Posterior vena cava (tissue), 2 donors: ENCODE results near the gene RBM26. TPM values are rescaled to one million over a fixed set of nuclear protein-coding genes. Genes with fewer than 3 reads are reported as not detected.

Experiments used
- DNase-seq: peaks from one replicate; pipeline ENCODE4 v3.0.0-alpha.2; 2020; ENCODE audit warnings: low spot score
- intact Hi-C, 2 donors: fragments of 100-400 bp; cut with DNase I; formaldehyde crosslinking; loops; one replicate each; pipeline versions ENCODE4 v1.14.1 to v1.14.2; 2022 to 2023
- total RNA-seq, 2 donors: library from RNA; stranded (reverse); fragmentation: NEBNext Ultra II Directional; extraction: Animal tissue kit (Norgen Biotek cat#: 25700); gene quantifications; one replicate each; pipeline ENCODE4 v1.2.1, GENCODE V29; 2021
- donor health status: DM: yes; HTN: yes; CAD: no.
- donor health status: DM: yes; HTN: yes; CAD: no.

Gene RBM26
- total RNA-seq, 2 donors from 2014 or later: 31.6 to 32.8 TPM

DNA sequence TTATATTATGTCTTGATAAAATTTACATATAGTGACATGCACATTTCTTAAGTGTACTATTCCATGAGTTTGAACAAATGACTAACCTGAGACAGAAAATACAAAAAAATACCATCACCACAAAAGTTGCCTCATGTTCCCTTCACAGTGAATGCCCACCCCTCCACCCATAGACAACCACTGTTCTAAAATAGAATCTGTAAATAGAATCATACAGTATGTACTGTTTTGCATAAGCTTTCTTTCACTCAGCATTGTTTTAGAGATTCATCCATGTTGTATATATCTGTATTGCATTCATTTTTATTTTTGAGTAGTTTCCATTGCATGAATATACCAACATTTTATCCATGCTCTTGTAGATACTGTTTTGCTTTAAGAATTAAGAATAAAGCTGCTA is 23.3 kb upstream of the RBM26 start:
- intact Hi-C loops: no loop called here
- DNase-seq: no peak

DNA sequence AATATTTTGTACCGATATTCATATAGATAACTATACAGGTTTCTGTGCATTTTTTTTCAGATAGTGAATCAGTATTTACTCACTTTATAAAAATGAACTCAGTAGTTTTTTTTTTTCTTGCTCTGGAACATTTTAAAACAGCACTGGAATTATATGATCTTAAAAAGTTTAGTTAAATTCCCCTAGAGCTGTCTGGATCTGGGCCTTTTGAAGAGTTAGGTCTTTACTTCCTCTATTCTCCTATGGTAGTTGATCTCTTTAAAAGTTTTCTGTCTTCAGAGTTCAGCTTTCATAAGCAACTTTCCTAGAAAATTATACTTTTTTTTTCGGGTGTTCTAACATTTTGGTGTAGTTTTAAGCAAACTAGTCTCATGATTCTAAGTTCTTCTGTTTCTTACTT is 21.8 kb upstream of the RBM26 start:
- intact Hi-C loops: no loop called here
- no peak for DNase-seq

DNA sequence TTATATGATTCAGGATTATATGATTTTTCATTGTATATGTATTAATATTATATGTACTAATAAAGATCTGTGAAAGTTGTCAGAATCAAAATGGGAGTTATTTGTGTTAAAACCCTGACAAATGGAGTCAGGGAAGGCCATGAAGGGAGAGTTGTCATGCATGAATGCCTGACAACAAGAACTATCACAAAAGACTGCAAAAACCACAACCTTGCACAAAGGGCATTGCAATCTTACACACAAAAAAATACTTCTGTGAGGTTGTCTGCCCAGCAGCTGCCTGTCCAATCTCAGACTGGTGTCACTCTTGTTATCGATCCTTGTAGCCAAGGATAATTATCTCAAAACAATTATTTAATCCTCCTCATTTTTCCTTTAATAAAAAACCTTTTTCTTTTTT is 21.2 kb upstream of the RBM26 start:
- no peak for DNase-seq
- intact Hi-C loops: no loop called here

DNA sequence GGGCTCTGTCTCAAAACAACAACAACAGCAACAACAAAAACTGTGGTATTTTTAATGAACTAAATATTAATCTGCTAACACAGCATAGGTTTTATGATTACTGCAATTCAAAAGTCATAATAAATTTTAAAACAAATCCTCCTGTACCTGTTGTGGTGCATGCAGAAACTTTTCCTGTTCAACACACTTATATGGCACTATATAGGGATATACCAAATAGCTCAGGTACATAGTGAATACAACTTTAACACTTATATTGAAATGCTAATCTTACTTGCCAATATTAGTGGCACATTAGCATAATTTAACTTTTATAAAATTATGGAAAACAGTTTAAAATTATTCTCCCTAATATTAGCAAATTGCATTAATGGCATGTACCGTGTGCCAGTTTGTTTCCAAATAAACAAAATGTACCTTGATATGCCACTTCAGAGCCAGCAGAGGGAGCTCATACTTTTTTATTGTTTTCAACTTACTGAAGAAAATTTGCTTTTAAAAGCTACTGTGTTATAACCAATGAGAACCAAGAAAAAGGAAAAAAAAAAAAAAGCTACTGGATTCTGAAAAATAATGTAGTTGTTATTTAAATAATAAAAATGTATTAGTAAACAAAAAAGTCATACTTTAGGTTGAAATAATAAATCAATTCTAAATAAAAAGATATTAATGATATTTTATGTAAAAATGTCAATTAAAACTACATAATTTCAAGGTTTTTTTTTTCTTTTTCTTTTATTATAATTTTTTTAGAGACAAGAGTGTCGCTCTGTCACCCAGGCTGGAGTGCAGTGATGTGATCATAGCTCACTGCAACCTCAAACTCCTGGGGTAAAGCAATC is 18.0 kb upstream of the RBM26 start:
- no peak for DNase-seq
- intact Hi-C loops: loop anchor here in 1 of 2 donors (5.0 kb wide), 1 partner anchor 118 kb away; no protein-coding TSS in a partner anchor

DNA sequence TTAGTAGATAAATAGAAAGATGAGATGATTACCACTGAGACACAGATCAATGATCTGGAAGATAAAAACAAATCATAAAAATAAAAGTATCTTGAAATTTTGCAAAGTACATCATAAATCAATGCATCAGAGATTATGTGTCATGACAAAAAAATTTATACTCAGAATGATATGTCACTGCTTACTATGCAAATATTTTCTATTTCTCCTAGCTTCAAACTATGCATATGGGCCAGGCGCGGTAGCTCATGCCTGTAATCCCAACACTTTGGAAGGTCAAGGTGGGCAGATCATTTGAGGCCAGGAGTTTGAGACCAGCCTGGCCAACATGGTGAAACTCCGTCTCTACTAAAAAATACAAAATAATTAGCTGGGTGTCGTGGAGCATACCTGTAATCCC is 17.3 kb upstream of the RBM26 start:
- intact Hi-C loops: loop anchor here in 1 of 2 donors (5.0 kb wide), 1 partner anchor 119 kb away; no protein-coding TSS in a partner anchor
- no peak for DNase-seq

DNA sequence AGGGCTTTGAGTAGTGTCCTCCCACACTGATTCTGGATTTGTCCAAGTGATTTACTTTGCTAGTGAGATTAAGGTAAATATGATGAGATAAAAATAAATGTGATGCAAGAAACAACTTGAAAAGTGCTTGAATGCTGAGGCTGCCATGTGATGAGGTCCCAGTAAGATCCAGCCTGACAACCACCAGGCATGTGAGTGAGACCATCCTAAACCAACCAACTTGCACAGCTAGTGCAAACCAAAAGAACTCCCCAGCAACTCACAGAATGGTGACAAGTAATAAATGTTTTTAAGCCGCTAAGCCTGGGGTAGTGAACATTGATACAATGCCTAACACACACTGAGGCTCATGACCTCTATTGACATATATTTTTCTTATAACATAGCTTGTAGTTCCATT is 13.3 kb upstream of the RBM26 start:
- DNase-seq: no peak
- intact Hi-C loops: no loop called here

DNA sequence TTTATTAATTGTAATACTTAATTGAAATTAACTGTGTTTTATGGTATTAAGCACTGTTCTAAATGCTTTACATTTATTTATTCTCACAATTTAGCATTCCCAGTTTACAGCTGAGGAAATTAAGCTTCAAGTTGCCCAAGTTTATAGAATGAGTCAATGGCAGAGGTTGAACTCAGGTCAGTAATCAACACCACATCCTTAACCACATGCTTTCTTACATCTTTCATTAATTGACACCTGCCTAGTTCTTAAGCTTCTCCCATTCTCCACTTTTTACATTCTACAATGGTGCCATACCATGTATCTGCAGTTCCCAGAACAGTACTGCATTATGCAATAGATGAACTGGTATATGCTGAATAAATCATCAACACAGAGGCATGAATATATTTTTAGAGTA is 11.7 kb upstream of the RBM26 start:
- intact Hi-C loops: no loop called here
- DNase-seq: no peak

DNA sequence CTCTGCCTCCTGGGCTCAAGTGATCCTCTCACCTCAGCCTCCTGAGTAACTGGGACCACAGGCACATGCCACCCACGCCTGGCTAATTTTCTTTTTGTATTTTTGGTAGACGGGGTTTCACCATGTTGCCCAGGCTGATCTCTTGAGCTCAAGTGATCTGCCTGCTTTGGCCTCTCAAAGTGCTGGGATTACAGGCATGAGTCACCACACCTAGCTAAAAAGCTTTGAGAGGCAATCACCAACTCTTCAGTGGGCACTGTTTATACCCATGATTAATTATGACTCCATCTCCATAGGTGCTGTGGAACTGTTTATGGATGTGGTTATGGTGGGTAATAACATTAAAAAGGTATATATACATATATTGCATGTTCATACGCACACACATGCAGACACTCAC is 7.5 kb upstream of the RBM26 start:
- intact Hi-C loops: loop anchor here in 1 of 2 donors (5.0 kb wide), 1 partner anchor 124 kb away; no protein-coding TSS in a partner anchor
- DNase-seq: no peak

DNA sequence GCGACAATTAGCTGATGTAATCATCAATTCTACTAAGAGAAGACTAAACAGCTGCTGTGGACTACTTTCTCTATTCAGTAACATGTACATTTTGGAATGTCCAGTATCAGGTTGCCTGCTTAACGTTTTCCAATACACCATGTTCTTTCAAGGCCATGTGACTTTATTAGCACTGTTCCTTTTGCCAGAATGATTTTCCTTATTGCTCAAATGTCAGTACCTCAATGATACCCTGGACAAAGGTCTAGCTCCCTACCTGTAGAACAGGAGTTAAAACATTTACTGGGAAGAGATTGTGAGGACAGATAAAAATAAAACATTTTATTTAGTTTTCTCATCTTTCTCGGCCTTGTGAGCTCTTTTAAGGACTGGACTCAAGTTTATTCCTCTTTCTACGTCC is 3.8 kb upstream of the RBM26 start:
- DNase-seq: no peak
- intact Hi-C loops: loop anchor here in 1 of 2 donors (5.0 kb wide), 1 partner anchor 127 kb away; no protein-coding TSS in a partner anchor

DNA sequence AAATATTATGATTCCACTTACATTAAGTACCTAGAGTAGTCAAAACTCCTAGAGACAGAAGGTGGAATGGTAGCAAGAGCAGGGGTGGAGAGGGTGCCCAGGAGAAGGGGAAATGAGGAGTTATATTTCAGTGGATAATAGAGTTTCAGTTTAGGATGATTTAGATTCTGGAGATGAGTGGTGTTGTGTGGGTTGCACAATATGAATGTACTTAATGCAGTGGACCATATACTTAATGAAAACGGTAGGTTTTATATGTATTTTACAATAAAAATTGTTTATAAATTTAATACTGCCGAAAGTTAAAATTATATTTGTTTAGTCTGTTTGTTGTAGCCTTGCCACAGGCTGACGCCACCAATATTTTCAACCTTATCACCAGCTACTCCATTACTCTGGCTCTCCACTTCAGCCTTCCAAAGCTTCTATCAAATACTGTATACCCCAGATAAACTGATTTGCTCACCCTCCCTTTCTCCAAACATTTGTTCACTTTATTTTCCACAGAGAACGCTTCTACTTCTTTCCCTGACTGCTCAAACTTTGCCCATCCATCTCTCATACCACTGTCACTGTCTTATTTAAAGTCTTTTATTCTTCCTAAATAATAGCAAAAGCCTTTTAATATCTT is 1.4 kb upstream of the RBM26 start:
- intact Hi-C loops: no loop called here
- DNase-seq: no peak

DNA sequence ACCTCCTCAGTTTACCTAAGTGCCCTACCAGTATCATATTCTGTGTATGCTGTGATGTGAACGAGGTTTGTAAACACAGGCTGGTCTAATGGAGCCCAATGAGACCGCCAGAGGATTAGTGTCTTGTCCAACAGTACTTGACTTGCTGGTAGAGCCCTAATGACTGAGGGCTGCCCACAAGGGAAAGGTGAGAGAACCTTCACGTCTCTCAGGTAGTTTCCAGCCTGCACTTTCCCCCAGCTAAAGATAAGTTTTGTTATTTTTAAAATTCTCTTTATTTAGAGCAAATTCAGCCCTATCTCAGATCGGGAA is 498 bp upstream of the RBM26 start:
- intact Hi-C loops: no loop called here

DNA sequence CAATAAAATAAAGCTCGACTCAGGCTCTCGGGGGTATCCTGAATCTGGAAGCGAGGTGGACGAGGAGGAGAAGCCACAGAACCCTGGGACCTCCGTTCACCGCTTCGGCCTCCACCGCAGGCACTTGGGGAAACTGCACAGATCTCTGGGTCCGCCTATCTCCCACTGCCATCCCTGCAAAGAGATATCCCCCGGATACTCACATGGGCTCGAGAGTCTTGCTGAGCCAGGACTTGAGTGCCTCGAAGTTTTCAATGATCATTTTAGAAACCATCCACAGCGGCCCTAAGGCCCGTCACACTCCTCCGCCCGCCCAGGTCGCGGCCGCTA is 589 bp downstream of the RBM26 start:
- DNase-seq: peak; percentile 58
- intact Hi-C loops: no loop called here

More for the DNA sequence above, 498 bp upstream of the RBM26 start:
- no peak for DNase-seq

DNA sequence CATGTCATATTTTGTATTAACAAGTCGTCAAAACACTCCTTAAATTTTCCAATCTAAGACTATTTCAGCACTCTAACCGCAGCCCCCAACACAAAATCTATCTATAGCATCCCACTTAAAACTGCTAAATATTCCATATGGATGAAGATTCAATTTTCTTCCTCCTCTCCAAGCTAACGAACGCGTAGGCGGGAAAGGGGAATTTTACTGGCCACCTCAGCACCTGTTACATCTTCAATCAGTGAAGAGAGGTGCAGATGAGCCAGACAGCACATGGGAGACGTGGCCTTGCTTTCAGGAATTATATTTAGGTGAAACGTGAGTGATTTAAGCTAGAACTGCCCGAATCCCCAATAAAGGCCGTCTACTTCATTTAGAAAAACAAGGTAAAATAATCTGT is 1.1 kb downstream of the RBM26 start:
- intact Hi-C loops: no loop called here
- DNase-seq: no peak

DNA sequence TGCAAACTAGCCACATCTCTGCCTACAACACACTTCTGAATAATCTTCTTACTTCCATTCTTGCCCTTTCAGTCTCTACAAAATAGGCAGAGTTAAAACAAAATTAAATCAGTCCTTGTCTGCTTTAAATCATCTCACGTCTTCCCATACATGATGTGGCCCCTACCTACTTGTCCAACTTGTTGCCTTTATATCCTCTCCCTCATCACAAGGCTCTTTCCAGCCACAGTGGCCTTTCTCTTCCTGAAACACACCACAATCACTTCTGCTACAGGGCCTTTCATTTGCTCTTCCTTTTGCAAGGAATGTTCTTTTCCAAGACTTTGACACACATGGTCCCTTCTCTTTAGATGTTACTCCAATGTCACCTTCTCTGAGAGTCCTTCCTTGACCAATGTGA is 1.7 kb downstream of the RBM26 start:
- intact Hi-C loops: no loop called here
- no peak for DNase-seq

DNA sequence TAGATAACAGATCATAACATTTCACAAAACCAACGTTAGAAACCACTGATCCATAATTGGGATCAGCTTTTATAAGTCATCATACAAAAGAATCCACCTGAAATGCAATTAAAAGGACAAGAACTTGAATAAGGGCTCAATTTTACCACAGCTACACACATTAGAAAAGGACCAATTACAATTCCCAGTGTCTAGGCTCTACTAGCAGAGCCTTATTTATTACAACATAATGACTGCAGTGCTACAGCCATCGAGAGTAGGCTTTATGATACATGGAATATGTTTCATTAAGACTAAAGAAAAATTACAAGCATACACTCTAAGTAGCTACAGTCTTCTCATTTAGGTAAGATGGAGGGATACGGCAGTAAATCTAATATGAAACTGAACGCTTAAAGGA is 2.9 kb downstream of the RBM26 start:
- intact Hi-C loops: no loop called here

DNA sequence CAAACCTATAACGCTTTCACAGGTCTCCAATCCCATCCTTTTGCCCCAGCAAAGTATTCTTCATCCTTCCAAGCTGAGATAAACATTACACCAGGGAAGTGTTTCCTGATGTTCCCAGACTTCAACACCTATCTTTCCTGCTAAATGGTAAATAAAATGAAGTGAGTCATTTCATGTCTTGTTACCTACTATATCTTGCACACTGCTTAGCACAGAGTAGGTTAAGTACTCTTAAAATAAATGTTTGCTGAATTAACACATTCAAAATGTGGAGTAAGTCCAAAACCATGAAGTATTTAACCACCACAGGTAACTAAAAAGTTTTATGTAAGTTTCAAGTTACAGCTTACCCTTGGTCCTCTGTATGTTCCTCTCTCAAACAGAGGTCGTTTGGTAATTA is 3.4 kb downstream of the RBM26 start:
- no peak for DNase-seq

More for the DNA sequence above, 2.9 kb downstream of the RBM26 start:
- no peak for DNase-seq

DNA sequence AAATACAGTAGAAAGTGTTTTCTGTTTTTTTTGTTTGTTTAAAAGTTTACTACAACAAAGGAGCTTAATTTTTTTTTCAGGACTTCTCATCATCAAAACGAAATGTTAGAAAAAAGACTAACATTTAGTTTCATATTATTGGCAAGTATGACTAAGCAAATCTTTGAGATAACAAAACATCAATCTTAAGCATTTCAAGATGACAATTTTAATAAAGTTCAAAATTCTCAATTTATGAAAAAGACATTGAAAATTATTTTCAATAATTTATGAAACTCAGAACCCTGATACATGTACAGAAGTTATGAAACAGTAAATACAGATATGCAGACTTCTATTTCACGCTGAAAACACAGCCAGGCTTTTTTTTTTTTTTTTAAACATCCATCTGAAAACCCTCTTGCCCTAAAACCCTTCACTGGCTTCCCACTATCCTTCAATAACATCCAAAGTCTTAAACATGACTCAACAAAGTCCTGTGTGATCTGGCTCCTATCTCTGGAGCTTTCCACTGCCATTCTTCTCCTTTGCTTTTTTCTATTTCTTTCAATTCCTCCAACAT is 3.9 kb downstream of the RBM26 start:
- no peak for DNase-seq
- intact Hi-C loops: no loop called here

More for the DNA sequence above, 3.4 kb downstream of the RBM26 start:
- intact Hi-C loops: no loop called here

DNA sequence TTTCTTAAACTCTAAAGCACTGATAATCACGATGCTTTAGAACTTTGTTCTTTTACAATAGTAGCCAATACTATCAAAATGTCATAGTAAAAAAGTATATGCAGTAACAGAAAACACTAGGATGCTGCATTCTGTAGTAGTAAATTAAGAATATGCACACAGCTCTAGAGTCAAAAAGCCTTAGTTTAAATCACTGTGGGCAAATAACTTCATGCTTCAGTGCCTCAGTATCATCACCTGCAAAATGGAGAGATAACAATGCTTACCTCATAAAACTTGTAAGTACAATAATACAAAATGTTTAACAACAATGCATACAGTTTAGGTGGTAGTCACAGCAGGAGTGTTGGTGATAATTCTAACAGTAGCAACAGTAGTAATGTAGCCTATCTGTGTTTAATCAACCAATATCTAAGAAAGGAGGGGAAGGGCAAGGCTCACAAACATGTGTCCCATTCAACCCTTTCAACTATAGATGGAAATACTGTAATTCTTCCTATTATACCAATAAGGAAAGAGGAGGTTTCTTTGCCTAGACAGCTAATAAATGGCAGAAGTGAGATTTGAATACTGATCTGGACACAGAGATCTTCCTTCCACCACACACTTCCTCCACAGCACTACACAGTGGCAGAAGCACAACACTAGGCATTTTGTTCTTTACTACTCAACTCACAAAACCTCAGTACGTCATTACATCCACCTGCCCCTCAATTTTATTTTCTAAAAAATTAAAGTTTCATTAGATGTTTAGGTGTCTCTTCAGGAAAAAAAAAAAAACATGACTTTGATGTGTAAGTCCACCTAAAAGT is 4.6 kb downstream of the RBM26 start:
- intact Hi-C loops: no loop called here
- DNase-seq: no peak

DNA sequence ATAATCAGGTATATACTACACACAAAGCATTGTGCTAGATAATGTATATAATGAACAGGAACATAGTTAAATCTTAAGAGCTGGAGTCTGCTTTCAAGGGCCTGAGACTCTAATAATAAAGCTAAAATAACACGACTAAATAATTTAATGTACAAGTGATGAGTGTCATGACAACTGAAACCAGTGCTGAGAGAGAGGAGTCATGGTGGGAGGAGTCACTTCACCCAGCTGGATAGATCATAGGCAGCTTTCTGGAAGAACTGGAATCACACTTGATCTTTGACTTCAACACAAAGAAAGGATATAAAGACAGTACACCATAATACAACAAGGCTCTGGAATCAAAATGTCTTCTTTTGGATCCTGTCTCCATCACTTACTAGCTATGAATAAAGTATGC is 7.1 kb downstream of the RBM26 start:
- intact Hi-C loops: no loop called here
- no peak for DNase-seq

DNA sequence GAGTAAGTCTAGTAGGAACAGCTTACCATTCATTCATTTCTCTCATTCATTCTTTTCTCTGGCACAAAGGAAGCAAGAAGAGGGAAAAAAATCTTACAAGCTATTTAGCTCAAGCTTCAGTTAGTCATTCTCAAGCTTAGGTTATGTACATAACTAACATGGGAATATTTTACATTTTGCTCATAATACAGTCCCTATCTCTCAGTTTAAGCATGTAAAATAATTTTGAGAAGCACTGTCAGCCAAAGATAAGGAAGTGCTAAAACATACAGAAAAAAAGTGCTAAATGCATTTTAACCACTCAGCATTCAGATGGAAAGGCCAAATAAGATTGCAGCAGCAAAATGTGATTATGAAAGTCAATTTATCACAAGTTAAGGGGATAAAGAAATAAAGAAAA is 7.9 kb downstream of the RBM26 start:
- no peak for DNase-seq
- intact Hi-C loops: no loop called here
